IPS-11a (cell line): ENCODE measurements around the gene TUBGCP5.

Experiments
- H3K4me3 ChIP-seq: one replicate; pipeline ENCODE4 v1.5.1; 2013; ENCODE audit warnings: low read depth, low read length, control low read depth

The TUBGCP5 gene

DNA sequence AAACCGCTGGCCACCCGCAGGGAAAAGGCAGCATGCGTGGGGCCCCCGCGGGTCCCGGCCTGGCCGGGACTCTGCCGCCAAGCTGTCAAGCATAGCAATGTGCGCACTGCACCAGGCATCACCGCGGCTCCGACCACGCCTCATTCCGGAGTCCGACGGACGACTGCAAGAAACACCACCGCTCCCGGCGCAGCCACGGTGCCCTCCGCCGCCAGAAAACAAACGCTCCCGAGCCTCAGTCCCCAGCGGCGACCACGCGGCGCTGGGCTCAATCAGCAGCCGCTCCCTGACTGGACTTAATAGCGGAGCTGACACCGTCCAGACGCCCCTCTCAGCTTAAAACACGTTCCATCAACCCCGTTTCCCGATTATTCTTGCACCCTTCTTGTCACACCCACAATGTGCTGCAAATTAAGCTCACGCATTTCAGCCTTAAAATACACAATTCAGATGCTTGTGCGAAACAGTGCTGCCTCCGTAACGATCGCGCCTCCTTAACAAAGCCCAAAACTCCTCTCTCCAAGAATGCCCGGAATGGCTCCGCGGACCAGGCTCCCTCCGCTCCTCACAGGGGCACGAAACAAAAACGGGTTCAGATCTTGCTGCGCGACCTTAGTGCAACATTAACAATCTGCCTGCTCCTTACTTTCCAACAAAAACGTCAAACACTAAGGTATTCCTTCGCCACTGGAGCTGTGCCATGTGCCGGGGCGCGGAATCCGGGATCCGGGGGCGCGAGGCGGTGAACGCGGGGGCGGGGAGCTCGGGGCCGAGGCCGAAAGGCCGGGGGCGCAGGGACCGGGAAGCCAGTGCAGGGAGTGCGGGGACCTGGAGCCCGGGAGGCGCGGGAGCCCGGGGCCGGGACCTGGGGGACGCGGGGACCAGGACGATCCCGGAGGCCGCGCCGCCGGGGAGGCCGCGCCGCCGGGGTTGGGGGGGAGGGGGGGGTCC, 59.9 kb downstream of the TUBGCP5 start:
- H3K4me3 ChIP-seq = peak overlapping the region; percentile 83

DNA sequence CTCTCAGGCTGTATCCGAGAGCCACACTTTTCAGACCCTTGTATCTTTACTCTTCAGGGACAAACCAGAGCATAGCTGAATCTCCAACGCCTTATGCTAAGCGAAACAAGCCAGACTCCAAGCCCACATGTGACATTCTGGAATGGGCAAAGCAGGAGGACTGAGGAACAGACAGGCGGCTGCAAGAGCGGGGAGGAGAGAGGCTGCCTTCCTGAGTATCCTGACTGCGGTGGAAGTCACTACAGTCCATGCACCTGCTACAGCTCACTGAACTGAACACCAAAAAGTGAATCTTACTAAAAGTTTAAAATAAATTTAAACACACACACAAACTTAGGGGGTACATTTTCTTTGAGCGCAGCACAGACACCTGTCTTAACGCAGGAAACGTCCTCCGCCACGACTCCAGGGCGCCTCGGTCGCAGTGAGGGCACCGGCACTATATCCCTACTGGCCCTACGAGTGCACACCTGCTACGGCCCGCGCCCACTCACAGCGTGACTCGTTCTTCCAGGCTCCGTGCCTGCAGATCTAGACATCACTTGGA, 60.6 kb downstream of the TUBGCP5 start:
- H3K4me3 ChIP-seq = peak overlapping the region; percentile 83

DNA sequence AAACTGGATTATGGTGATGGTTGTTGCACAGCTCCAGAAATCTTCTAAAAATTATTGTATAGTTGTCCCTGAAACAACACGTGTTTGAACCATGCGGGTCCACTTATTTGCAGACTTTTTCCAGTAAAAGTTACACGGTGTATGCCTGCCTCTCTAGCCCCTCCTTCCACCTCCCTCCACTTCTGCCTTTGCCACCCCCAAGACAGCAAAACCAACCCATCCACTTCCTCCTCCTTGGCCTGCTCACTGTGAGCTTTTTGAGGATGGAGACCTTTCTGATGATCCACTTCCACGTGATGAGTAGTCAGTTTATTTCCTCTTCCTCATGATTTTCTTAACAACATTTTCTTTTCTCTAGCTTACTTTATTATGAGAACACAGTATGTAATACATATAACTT, 64.6 kb downstream of the TUBGCP5 start:
- no peak overlapping the region for H3K4me3 ChIP-seq

DNA sequence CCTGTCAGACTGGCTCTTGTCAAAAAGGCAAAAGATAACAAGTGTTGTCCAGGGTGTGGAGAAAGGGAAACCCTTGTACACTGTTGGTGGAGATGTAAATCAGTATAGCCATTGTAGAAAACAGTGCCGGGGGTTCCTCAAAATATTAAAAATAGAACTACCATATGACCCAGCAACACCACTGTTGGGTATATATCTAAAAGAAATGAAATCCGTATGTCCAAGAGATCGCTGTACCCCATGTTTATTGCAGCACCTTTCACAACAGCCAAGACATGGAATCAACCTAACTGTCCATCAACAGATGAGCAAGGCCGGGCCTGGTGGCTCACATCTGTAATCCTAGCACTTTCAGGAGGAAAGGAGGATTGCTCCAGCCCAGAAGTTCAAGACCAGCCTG, 65.4 kb downstream of the TUBGCP5 start:
- H3K4me3 ChIP-seq = no peak overlapping the region

DNA sequence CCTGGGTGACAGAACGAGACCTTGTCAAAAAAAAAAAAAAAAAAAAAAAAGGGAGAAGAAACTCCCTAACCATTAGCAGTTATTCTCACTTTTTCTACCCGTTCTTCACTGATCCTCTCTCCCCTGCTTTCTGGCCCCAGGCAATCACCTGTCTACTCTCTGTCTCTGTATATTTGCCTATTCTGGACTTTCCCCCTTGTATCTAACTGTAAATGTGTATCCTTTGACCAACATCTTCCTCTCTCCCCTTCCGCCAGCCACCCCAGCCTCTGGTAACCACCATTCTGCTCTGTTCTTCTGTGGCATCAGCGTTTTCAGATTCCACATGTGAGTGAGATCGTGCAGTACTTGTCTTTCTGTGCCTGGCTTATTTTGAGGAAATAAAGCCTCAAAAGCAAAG, 66.1 kb downstream of the TUBGCP5 start:
- no peak overlapping the region for H3K4me3 ChIP-seq

DNA sequence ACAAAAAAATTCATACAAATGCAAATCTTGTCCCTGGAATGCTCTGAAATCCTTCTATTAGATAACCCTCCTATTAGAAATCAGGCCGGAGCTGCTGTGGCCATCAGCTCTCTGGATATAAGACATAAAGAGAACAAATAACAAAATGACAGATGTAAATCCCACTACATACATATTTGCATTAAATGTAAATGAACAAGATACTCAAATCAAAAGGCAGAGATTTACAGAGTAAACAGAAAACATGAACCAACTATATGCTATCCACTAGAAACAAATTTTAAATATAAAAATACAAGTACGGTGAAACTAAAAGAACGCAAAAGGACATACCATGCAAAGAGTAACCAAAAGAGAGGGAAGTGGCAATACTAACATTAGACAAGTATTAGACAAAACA, 69.9 kb downstream of the TUBGCP5 start:
- no peak overlapping the region for H3K4me3 ChIP-seq

DNA sequence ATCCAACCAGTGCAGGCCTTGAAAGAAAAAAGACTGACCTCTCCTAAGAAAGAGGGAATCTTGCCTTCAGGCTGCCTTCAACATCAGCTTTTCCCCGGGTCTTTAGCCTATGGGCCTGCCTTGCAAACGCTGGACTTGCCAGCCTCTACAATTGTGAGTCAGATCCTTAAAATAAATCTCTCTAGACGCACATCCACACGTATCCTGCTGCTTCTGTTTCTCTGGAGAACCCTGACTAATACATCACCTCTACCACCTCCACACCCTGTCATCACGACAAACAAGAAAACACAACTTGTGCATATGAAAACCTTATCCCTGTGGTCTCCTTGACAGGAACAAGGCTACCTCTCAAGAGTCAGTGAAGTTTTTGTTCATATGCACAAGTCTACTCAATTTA, 71.0 kb downstream of the TUBGCP5 start:
- H3K4me3 ChIP-seq = no peak overlapping the region

DNA sequence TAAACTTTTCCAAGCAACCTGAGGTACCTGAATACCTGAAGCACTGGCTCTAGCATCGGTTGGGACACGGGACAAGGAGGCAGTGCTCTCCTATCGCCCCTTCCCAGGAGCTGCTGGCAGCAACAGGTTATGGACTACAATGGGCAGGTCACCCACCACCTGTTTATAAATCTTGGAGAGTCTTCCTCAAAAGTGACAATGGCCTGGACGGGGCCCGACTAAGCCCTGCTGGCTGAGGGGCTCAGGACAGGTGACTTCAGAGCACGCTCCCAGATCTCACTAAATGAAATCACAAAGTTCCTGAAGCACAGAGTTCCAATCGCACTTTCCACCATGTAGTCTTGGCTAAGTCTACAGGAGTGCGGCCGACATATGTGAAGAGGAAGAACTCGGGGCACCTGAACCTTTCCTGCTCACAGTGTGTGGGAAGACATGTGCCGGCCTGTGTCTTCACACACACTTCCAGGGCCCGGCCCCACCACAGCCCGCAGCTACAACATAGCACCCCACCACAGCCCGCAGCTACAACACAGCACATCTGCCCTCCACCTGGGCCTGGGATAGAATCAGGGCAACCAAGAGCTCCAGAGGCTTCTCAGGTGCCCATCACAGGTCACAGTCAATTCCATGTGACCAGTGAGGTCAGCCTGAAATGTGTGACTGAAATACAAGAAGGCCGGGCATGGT, 72.1 kb downstream of the TUBGCP5 start:
- no peak overlapping the region for H3K4me3 ChIP-seq

DNA sequence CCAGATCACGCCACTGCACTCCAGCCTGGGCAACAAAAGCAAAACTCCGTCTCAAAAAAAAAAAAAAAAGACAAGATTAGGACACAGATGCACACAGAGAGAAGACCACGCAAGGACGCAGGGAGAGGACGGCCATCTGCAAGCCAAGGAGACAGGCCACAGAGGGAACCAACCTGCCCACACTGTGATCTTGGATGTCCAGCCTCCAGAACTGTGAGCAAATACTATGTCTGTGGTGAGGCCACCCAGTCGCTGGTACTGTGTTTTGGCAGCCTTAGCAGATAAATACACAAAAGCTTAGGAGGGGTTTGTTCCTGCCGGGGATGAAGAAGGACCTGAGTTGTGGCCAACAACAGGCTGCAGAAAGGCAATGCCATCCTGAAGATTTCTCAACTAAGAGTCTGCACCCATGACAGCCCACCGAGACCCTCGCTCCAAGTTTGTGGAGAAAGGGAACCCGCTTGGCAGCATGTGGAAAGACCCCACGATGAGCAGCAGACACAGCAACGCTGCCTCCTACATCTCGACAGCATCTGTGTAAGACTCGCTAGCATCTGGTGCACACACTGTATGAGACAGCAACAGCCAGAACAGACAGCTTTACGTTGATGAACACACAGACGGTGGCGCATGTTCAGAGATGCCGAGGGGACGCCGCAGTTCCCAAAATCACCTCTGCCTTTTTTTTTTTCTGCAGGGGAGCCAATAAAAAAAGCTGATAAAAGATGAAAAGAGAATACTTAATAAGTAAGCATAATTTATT, 72.9 kb downstream of the TUBGCP5 start:
- no peak overlapping the region for H3K4me3 ChIP-seq

DNA sequence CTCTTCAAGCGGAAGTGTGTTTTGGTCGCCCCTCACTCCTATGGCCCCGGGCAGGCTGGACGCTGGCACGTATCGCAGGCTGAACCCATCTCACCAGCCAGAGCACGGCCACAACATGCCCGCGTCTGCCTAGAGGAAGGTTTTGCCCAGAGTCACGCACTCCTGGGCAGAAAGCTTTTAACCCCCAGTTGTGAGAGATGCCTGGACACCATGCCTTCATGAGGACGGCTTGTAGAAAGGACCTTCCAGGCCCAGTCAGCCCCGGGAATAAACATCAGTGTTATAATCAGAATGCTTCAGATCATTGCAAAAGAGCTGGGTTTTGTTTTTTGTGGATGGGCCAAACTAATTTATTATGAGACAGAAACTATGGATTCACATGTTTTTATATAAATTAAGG, 75.7 kb downstream of the TUBGCP5 start:
- H3K4me3 ChIP-seq = no peak overlapping the region

DNA sequence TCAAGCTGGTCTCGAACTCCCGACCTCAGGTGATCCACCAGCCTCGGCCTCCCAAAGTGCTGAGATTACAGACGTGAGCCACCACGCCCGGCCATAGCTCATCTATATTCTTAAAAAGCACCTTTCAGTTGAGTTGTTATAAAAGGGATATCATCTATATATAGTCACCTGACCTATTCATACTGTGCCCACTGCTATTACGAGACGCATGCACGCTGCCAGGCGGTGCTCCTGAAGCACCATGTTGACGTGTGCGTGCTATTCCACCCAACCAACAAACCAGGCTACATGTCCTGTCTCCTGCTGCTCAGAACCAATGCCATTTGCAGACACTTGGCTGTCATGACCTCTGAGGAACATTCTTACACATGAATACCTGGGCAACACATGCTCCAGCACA, 76.8 kb downstream of the TUBGCP5 start:
- no peak overlapping the region for H3K4me3 ChIP-seq

DNA sequence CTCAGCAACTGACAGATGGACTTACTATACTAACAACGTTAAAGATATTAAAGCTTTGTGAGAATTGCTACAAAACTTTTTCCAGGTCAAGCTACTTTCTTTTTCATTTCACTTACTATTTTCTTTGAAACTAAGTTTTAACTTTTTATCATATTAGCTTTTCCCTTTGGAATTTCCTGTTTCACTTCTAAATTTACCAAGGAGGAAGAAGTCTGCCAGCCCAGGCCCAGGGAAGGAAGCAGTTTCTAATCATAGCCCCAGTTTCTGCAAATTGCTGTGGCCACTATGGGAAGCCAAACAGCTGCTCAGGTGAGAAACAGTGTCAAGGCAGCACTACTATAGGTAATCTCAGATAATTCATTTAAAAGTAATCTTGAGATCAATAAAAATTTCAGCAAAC, 77.6 kb downstream of the TUBGCP5 start:
- H3K4me3 ChIP-seq = no peak overlapping the region

DNA sequence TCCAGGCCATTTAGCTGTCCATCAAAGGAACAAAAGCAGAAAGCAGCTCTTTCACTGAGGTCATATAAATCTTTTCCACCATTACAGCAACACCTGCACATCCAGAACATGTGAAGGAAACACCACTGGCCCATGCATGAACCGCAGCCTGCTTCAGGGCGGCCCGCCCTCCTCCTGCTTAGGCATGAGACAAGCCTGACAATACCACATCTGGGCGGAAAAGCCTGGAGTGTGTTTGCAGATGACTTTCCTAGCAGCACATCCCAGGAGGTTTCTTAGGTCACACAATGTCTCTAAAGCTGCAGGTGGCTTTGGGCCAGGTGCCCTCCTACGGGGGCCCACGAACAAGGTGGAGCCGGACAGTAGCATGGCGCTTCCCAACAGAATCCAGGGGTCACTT, 78.8 kb downstream of the TUBGCP5 start:
- no peak overlapping the region for H3K4me3 ChIP-seq

DNA sequence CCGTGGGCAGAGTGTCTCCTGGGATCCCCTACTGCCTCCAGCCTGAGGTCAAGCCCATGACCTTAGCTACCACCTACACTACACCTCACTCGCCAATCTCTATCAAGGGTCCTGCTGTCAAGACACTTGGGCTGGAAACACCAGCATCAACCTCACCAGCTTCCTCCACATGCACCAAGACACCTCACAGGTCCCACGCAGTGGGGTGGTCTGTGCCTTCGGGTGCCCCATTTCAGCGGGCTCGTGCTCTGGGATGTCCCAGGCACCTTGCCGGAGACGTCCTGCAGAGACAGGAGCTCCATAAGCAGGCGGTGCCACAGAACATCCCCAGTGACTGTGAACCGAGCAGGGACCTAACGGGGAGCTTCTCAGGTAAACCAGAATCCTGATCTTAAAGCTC, 79.2 kb downstream of the TUBGCP5 start:
- H3K4me3 ChIP-seq = no peak overlapping the region

DNA sequence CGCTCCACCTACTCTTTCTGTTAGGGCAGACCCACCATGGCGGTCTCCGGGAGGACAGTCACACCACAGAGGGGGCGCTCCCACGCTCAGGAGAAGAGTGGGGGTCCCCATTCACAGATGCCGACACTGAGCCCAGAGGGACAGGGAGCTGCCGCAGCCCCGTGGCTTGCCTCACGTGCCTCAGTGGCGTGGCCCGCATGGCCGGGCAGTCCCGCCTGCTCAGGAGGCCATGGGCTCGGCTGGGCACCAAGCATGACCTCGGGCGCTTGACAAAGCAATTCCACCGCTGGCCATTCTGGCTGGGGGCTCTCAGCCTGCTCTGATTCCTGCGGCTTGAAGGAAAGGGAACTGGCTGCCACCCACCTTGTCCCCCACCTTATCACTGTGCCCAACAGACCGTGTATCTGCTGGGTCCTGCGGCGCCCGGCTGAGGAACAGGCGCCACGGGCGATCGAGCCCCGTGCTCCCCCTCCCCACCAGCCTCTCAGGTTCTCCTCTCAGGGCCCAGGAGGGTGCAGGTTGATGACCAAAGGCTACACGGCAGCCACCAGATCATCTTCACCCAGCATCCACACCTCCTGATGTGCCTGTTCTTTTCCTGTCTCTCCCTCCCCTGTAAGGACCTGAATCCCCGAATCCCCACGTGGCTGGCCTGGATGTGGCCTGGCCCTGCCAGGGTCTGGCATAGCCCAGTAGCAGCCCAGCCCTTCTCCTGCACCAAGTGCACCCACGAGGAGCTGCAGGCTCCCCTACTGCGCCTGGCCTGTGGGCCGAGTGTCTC, 79.9 kb downstream of the TUBGCP5 start:
- no peak overlapping the region for H3K4me3 ChIP-seq

DNA sequence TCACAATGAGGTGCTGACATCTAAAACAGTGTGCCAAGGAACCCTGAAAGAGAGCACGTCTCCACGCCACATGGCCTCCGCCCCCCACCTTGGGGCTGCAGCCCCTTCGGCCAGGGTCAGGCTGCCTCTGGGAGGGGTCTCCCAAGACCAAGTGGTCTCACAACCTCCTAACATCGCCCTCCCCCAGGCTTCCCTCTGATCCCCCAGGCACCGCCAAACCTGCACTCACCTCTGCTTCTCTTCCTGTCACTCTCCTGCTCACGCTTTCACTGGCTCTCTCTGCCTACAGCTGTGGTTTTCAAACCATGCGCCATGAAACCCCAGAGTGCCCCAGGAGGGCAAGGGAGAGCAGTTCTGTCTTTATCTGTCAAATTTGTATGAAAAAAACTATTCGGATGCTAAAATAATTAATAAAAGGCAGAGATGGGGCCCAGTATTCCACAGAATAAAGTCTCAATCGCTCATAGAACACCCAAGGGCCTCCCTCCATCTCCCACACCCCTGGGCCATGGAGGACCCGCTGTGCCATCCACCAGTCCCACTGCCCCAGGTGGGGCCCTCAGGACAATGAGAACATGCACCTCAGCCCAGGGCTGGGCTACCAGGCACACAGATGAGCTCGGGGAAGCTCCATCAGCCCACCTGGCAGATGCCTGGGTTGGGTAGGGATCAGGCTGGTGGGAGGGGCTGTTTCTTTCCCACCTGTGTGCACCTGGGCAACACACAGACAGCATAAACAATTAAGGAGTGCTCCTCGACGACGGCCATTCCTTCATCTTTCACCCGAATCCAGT, 80.7 kb downstream of the TUBGCP5 start:
- H3K4me3 ChIP-seq = no peak overlapping the region

DNA sequence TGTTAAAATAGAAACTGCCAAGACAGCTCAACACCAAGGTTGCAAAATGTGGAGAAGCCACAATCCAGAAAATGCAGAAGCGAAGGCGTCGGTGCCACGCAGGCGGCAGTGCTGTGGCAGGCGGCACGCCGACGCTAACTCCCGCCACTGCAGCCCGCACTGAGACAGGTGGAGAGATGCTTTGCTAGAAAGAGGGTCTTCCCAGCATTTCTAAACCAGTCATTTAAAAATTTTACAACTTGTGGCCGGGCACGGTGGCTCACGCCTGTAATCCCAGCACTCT, 82.5 kb downstream of the TUBGCP5 start:
- no peak overlapping the region for H3K4me3 ChIP-seq

DNA sequence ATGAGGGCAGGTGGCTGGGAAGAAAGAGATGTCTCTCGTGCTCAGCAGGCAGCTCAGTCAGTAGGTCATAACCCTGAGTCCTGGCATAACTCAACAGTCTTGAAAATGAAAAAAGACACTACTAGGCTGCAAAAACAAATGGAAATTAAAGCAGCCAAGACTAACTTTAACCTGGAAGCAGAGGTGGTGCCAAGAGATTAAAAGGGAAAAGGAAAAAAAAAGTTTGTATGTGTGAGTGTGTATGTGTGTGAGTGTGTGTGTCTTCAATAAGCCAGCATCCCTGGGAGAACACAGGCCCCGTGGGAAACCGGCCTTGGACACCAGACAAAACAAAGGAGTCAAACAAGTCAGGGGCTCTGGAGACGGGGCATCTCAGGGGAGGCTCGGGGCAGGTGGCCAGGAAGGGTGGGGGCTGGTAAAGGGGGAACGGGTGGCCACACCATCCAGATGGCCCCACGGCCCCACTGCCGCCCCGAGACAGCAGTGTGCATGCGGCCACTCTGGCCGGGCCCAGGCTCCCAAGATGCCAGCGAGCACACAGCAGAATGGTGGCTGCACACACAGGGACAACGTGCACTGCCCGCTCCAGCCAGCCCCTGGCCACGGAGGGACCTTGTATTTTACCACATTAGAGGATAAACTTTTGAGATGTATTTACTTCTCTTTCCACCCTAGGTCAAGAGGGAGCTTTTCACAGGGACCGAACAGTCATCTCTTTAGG, 83.0 kb downstream of the TUBGCP5 start:
- H3K4me3 ChIP-seq = no peak overlapping the region

DNA sequence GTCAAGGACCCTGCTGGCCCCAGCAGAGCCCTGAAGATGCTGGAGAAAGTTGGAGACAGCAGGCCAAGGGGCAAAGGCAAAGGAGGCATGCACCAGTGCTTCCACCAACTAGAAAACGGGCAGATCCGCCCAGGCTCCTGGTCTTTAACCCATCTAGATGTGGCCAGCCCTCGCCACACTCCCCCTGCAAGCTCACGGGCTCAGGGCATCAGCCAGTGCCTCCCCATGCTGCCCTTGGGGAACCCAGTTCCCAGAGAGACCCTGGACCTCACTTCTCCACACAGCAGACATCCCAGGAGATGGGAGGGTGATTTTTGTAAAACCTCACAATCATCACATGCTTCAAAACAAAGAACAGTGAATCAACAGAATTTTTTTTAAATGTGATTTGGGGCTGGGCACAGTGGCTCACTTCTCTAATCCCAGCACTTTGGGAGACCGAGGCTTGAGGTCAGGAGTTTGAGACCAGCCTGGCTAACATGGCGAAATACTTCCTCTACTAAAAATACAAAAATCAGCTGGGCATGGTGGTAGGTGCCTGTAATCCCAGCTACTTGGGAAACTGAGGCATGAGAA, 83.7 kb downstream of the TUBGCP5 start:
- no peak overlapping the region for H3K4me3 ChIP-seq
